Left colon (tissue), 2 donors: Measurements from ENCODE around the gene MYT1. TPM values are rescaled to one million over a fixed set of nuclear protein-coding genes. Genes with fewer than 3 reads are reported as not detected.
"Not testable (repeated sequence)": the region's sequence is repeated elsewhere in the genome, so short reads cannot be mapped to it uniquely, and the experiment has no call there.

Experiments used
- ATAC-seq: fragments of 200-7000 bp; cut with Tn5 transposase; one replicate; pipeline ENCODE4 v1.9.1; 2020; ENCODE audit warnings: mild to moderate bottlenecking, moderate library complexity
- DNase-seq, 2 donors: peaks; one replicate each; pipeline ENCODE4 v3.0.0-alpha.2; 2020
- intact Hi-C, 2 donors: fragments of 100-400 bp; cut with DNase I in 1 of 2; cut with micrococcal nuclease in 1 of 2; formaldehyde crosslinking; loops; one replicate each; pipeline versions ENCODE4 v1.11.2 to v1.14.0; 2022; cut with DNase I, micrococcal nuclease
- long read RNA-seq: library from polyadenylated mRNA; unstranded; transcript quantifications from one replicate; pipeline ENCODE4 v2.0.0, GENCODE V29; 2021
- total RNA-seq, 2 donors: library from RNA; stranded (reverse); fragmentation: NEBNext Ultra II Directional; extraction: Animal tissue kit (Norgen Biotek cat#: 25700); gene quantifications; one replicate each; pipeline ENCODE4 v1.2.1, GENCODE V29; 2021
- donor health status: DM: no; HTN: no; CAD: no.
- donor health status: DM: yes; HTN: yes; CAD: no.

Gene MYT1
- total RNA-seq: under 1 TPM; 0.06 to 0.11 TPM
- long read RNA-seq: 0 reads

- intact Hi-C loops: no loop called here
- DNase-seq: no peak
- ATAC-seq: no peak
These were observed at the start of gene MYT1 for GRCh38 chr20:64164123-64164836. MYT1 (plus strand) TSS chr20:64164452; CDS start chr20:64198862, 34,410 bp downstream.

DNA sequence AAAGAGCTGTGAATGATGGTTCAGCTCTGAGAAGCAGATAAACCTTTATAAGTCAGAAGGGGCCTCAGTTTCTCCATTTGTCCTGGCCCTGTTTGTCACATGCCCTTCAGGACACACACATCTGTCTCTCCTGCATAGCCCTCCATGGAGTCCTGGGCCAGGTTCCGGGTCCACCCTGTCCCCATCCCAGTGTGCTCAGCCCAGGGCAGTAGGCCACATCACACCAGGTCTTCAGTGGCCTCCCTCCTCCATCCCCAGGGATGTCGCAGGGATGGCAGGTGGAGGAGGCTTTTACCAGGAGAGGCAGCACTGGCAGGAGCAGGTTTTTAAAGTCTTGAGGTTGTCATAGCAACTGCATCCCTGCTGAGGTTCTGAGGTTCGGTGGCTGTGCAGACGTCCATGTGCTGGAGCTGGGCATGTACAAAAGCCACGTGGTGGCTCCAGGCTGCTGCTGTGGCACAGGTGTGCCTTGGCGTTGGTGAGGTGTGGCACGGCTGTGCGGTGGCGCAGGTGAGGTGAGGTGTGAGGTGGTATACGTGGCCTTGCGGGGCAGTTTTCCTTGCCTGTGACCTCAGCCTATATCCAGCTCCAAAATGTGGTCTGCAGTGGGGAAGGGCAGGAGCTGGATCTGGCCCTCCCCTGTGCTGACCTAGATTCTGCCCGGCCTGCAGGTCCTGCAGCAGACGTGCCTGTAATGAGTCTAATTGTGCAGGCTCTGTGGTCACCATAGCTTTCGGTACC is 48.9 kb upstream of the MYT1 start:
- ATAC-seq: no peak
- intact Hi-C loops: no loop called here
- peak in 1 of 2 donors; percentile 16 for DNase-seq

- ATAC-seq: no peak
- intact Hi-C loops: no loop called here
- DNase-seq: no peak
These were observed 48.2 kb upstream of the MYT1 start for GRCh38 chr20:64116016-64116415.

- ATAC-seq: no peak
- intact Hi-C loops: no loop called here
- DNase-seq: peak in 1 of 2 donors; percentile 17
These were observed 47.5 kb upstream of the MYT1 start for GRCh38 chr20:64116541-64117431.

- ATAC-seq, intact Hi-C loops, DNase-seq: not testable (repeated sequence)
These were observed 46.8 kb upstream of the MYT1 start for GRCh38 chr20:64117432-64117777.

DNA sequence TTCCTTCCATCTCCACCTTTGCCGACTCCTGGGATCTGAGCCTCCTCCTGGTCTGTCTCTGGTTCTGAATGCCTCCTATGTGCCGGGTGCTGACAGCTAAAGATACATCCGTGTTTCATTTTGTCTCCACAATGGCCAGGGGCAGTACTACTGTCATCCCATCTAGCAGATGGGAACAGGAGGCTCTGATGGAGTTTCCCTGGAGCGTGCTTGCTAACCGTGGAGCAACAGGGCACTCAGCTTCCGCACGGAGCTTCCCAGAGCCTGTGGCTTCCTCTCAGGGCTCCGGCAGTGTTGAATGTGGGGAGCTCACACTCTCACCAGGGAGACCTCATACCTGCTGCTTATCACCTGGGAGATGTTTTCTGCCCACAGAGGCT is 45.0 kb upstream of the MYT1 start:
- intact Hi-C loops: no loop called here
- no peak for DNase-seq

DNA sequence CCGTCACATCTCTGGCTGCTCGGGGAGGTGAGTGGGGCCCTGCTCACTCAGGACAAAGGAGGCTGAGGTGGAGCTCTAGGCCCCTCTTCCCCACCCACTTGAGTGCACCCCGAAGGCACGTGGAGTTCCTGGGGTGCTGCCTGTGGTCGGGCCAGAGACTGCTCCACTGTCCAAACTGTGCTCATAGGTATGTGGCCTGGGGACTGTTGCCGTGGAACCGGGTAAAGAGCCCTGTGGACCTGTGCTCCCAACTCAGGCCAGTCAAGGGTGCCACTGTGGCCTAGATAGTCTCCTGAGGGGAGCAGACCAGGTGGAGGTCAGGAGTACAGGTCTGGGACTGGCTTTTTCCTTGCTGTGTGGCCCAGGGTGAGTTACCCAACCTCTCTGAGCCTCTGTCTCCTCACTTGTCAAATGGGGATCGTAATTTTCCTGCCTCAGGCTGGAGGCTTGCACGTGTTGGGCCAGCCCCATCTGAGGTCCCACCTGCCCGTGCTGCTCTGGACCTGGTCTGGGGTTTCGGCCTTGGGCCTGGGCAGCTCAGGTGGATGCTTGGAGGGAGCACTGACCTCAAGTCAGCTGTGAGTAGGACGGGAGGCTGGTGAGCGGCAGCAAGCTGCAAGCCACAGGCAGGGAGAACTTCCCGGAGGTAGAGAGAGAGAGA is 44.4 kb upstream of the MYT1 start:
- ATAC-seq: peak; percentile 16
- intact Hi-C loops: no loop called here
- DNase-seq: peak in 1 of 2 donors; percentile 14

More for the DNA sequence above, 45.0 kb upstream of the MYT1 start:
- ATAC-seq: no peak

DNA sequence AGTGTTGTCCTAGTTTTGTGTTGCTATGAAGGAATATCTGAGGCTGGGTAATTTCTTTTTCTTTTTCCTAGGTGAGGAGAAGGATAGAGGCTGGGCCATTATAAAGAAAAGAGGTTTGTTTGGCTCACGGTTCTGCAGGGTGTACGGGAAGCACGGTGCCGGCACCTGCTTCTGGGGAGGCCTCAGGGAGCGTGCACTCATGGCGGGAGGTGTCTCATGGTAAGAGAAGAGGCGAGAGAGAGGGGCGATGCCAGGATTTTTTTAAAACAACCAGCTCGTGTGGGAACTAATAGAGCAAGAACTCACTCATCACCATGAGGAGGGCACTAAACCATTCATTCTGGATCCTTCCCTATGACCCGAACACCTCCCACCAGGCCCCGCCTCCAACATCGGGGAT is 42.7 kb upstream of the MYT1 start:
- intact Hi-C loops: no loop called here
- DNase-seq: no peak
- no peak for ATAC-seq

GRCh38 chr20:64122927-64123326 is 41.3 kb upstream of the MYT1 start:
- ATAC-seq, intact Hi-C loops, DNase-seq: not testable (repeated sequence)

GRCh38 chr20:64123517-64123916 is 40.7 kb upstream of the MYT1 start:
- ATAC-seq, DNase-seq, intact Hi-C loops: not testable (repeated sequence)

- ATAC-seq (no peak), DNase-seq (no peak)
- intact Hi-C loops: no loop called here
These were observed 35.0 kb upstream of the MYT1 start for GRCh38 chr20:64129146-64129782.

GRCh38 chr20:64130271-64130670 is 34.0 kb upstream of the MYT1 start:
- no peak for DNase-seq
- no peak for ATAC-seq
- intact Hi-C loops: no loop called here

- no peak for DNase-seq
These were observed 33.4 kb upstream of the MYT1 start for GRCh38 chr20:64130876-64131275.

DNA sequence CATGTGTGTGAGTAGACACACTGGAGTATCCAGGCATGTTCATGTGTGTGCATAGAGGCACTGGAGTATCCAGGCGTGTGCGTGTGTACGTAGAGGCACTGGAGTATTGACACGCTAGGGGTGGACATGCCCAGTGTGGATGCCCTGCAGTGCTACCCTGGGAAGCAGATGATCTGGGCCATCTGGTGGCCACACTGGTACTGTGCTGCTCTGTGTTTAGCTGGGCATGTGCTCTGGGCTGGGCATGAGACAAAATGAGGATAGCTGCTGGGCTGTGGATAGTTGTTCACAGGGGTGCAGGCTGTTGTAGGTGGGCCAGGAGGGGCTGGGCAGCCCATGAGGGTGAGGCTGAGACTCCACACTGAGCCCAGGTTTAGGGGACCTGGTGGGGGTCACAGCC is 32.8 kb upstream of the MYT1 start:
- peak in 1 of 2 donors; percentile 32 for DNase-seq
- intact Hi-C loops: no loop called here
- peak; percentile 81 for ATAC-seq

More at GRCh38 chr20:64130876-64131275, 33.4 kb upstream of the MYT1 start:
- intact Hi-C loops: no loop called here
- ATAC-seq: no peak

DNA sequence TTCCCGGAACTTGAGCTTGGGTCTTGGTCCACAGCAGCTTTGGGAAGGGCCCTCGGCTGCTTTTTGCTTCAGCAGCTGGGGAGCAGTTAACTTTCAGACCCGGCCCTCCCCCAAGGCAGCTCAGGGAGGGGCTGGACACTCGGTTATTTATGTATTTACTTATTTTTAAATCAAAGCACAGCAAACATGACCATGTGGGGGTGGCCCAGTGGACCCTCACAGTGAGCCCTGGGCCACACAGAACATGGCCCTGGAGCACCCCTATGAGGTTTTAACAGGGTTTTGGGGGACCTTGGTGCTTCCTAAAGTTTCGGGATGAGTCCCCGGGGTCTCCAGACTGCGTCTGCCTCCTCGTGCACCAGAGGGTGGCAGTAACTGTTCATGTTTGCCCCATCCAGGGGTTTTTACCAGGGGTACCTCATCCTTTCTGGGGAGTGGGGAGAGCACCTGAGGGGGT is 30.3 kb upstream of the MYT1 start:
- intact Hi-C loops: no loop called here
- peak; percentile 14 for ATAC-seq
- DNase-seq: no peak

DNA sequence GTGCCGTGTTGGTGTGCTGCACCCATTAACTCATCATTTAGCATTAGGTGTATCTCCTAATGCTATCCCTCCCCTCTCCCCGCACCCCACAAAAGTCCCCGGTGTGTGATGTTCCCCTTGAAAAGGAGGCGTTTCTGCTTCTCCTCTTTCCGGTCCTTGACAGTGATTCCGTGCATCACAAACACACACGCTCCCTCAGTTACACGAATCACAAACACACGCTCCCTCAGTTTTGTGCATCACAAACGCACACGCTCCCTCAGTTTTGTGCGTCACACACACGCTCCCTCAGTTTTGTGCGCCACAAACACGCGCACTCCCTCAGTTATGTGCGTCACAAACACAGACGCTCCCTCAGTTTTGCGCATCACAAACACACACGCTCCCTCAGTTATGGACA is 29.5 kb upstream of the MYT1 start:
- intact Hi-C loops, ATAC-seq, DNase-seq: not testable (repeated sequence)

- no peak for ATAC-seq
- intact Hi-C loops: no loop called here
- DNase-seq: no peak
These were observed 28.1 kb upstream of the MYT1 start for GRCh38 chr20:64136004-64136710.

- ATAC-seq: no peak
These were observed 26.6 kb upstream of the MYT1 start for GRCh38 chr20:64137598-64138031.

More at GRCh38 chr20:64137598-64138031, 26.6 kb upstream of the MYT1 start:
- intact Hi-C loops: no loop called here
- no peak for DNase-seq
